Dedifferentiated amniotic fluid mesenchymal stem cell (primary cell): ENCODE results near the gene THSD8.
A peak's percentile ranks its signal among the peaks of the same experiment; 100 is the strongest.

Source experiments
- DNase-seq: peaks from one replicate; pipeline ENCODE4 v3.0.0-alpha.2; 2016; ENCODE audit errors: extremely low spot score

The THSD8 gene

GRCh38 chr19:12779162-12779993 is 22.5 kb upstream of the THSD8 start:
- peak; percentile 53 for DNase-seq

DNA sequence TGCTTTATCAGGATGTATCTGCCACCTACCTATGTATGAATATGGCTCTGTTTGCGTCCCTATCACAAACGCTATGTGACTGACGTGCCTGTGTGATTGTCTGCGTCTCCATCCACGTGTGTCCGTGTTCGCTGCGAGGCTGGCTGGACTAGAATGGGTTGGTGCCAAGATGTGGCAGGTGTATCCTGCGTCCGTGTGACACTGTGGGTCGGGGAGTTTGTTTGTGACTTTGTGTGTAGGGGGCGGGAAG is 19.8 kb upstream of the THSD8 start:
- DNase-seq: no peak

DNA sequence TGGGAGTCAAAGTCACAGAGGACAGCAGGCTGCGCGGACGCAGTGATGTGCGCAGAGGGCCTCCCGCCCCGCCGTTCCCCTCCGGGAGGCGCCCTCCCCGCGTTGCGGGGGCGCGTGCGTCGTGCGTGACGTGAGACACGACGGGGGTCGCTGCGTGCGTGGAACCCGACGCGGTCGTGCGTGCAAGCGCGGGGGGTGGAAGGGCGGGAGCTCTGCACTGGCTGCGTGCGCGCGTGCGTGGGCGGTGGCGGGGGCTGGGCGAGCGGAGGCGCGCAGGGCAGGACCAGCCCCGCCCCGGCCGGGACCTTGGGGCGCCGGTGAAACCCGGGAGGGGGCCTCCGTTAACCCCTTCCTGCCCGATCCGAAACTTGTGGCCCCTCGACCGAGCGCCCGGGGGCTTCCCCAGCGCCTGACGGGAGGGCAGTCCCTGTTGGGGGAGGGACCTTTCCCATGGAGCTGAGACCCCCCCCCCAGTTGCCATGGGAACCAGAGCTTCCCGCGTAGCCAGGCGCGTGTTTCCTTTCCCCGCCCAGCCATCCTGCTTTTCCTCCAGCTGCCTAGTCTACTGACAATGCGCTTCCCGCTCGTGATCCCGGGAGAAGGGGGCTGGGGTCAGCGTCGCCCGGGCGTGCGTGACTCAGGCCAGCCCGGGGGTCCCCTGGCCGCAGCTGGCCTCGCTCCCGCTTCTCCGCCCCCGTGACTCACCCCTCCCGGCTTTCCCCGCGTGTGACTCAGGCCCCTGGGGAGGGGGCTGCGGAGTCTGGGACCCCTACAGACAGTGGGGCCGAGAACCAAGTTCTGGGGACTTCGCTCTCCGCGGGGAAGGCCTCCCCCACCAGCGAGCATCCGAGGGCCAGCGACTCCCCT is 19.2 kb upstream of the THSD8 start:
- peak; percentile 47 for DNase-seq

DNA sequence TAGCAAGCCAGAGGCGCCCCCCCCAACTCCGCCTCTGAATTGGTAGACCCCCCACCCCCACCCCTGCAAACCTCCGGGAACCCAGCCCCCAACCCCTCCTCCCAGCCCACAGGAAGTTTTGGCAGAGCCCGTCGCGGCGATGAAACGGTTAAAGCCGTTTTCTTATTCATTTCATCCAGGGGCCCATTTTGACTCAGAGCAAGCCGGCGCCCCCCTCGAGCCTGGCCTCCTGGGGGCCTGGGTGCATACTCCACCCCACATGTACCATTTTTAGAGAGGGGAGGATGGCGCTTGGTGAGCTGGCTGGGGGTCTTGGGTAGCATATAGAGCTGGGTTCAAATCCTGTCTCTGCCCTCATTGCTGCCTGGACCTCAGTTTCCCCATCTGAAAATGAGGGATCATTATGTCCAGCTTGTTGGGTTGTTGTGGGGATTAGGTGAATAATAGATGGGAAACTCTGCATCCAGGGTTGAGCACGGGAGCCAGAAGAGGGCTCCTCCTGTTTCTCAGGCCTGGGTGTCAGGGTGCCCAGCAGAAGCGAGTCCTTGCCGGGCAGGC is 18.5 kb upstream of the THSD8 start:
- no peak for DNase-seq

DNA sequence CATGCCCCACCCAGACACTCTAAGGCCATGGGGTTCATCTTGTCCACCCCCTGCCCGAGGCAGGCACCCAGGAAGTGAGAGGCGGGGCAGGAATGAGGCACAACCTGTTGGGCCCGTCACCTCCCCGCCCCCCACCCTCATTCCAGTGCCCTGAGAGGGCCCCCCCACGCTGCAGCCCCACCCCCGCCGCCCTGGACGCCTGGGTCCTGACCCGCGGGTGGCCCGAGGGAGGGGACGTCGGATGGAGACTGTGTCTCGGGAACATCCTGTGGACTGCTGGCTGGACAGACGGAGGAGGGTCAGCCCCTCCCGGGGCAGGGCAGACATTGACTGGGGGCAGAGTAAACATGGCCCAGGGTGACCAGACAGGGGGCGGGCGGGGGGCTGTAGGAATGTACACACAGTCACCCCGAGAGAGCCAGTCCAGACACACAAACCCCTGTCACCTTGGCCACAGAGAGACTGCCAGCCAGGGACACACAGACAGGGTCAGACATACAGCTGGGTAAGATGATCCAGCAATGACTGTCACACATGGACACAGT is 17.9 kb upstream of the THSD8 start:
- no peak for DNase-seq

DNA sequence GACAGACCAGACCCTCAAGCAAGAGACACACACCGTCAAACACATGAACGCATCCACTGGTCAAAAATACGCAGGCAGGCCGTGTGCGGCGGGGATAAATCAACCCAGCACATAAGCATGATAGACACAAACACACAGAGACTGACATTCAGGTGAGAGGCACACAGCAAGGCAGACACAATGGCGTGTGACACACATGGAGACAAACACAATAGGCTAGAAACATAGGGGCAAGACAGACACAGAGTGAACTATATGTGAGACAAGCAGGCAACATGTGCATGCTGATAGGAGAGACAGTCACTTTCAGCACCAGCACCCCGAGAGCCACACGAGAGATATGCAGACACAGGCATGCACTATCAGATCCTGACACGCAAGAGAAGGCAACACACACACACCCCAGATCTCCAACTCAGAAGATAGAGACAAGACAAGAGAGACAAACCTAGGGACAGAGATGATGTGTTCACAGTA is 17.4 kb upstream of the THSD8 start:
- no peak for DNase-seq

DNA sequence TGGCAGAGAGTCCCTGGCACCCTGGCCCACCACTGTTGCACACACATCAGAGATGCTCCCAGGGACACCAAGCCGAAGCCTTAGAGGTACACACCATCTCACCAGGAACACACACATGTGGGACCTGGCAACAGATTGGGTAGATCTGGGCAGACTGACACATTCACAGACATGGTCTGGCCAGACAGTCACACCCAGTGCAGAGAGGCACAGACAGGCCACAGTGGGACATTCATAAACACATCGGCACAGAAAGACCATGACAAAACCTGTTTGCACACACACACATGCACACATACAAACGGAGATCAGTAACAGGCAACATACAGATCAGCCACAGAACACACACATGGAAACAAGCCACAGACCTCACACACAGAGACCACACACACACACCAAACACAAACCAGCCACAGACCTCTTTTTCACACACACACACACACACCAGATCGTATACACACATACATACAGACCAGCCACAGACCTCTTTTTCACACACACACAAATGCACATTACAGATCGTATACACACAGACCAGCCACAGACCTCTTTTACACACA is 16.9 kb upstream of the THSD8 start:
- no peak for DNase-seq

DNA sequence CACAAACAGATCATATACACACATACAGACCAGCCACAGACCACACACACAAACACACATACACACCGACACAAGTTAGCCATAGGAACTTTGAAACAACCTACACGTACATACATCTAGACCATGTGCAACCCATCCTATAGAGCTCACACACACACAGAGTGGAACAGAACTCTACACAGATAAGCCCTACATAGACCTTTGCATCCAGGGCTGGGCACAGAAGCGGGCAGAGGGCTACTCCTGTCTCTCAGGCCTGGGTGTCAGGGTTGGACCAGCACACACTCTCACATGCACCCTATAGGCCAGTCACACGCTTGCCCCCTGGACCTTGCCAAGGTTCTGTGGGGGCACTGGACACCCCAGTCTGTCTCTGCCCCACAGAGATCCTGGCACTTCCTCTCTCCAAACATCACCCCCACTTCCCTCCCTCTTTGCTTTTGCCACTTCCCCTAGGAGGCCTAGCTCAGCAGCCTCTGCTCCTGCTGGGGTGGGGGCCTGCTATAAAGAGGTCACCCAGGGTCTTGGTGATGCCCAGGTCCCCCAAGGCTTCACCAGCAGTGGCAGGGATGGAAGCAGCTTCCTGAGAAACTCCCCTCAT is 16.3 kb upstream of the THSD8 start:
- DNase-seq: no peak

- DNase-seq: no peak
Observed at GRCh38 chr19:12786141-12786870, 15.6 kb upstream of the THSD8 start.

GRCh38 chr19:12786952-12787351 is 14.9 kb upstream of the THSD8 start:
- DNase-seq: no peak

DNA sequence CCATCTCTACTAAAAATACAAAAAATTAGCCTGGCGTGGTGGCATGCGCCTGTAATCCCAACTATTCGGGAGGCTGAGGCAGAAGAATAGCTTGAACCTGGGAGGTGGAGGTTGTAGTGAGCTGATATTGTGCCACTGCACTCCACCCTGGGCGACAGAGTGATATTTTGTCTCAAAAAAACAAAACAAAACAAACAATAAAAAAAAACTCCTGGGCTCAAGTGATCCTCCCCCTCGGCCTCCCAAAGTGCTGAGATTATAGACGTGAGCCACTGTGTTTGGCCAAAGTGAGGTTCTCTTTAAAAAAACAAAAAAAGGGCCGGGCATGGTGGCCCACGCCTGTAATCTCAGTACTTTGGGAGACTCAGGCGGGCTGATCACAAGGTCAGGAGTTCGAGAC is 14.4 kb upstream of the THSD8 start:
- no peak for DNase-seq

DNA sequence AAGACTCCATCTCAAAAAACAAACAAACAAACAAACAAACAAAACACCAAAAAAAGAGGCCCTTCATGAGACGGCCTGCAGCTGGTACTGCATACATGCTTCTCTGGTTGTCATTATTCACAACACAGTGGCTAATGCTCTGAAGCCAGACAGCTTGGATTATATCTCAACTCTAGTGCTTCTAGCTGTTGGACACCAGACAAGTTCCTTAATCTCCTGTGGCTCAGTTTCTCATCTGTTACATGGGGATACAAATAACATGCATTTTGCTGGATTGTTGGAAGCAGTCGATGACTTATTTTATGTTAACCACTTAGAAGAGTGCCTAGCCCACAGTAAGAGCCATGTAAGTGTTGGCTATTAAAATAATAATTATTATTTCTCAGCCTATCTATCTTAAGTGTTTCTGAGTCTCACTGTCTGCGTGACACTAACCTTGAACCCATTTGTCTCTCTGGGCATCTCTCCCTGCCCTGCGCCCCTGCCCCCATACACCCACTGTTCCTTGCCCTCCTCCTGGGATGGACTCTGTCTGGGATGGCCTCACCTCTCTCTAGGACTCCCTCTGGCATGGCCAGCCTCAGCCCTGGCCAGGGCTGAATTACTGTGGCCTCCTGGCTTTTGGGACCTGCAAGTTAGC is 13.7 kb upstream of the THSD8 start:
- DNase-seq: no peak

- no peak for DNase-seq
Observed at GRCh38 chr19:12788682-12789097, 13.2 kb upstream of the THSD8 start.

DNA sequence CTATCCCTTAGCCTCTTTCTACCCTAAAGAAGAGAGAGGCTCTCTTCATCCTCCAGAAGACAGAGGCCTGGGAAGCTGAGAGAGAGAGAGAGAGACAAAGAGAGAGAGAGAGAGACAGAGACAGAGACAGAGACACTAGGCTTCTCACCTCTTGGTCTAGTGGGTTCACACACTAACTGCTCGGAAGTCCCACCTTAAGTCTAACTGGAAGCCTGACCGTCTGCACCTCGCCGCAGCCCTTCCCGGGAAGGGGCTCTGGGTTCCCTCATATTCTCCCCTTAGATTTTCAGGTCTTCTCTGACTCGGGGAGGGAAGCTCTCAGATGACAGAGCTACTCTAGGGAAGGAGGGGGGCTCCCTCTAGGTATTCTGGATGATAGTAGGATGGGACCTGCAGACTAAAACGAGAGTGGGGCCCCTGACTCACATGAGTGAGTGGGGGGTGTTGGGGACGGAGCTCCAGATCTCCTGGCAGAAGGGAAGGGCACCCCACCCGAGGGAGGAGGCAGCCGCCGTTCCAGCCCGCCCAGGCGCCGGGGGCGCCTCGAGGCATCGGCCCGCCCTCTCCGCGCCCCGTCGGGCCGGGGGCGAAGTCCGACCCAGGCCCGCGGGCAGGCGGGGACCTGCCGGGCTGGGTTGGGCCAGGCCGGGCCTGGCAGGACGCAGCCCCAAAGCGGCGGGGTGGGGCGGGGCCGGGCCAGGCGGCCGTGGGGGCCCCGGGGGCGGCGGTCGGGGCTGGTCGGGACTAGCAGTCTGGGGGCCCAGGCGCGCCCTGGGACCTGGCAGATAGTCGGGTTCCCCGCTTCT is 12.6 kb upstream of the THSD8 start:
- DNase-seq: no peak

GRCh38 chr19:12789904-12790619 is 11.8 kb upstream of the THSD8 start:
- peak; percentile 88 for DNase-seq

DNA sequence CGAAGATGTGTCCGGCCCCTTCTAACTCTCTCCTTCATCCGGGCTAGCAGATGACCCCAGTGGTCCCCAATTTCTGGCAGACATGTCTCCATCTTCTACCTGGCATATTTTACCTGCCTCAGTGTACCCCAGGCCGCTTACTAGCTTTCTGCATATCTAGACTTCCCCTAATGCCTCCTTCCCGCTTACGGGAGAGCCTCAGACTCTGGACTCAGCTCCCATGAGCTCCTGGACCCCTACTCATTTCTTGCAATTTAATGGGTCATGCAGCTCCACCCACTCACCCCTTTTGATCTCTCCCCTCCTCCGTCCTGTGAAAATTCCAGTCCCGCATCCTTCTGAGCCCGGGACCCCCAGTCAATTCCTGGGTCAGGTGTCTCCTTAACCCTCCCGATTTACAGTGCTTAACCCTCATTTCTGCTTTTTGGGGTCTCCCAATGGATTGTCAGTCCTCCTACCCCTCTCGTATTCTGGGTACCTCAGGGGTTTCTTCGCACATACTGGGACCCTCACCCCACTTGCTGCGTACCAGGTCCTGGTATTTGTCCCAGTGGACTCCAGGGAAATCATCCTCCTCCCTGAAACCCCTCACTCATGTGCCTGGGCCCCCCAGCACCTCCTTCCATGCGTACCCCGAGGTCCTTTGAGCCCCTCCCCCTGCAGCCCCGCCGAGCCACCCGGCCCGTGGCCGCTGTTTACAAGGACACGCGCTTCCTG is 11.1 kb upstream of the THSD8 start:
- no peak for DNase-seq

DNA sequence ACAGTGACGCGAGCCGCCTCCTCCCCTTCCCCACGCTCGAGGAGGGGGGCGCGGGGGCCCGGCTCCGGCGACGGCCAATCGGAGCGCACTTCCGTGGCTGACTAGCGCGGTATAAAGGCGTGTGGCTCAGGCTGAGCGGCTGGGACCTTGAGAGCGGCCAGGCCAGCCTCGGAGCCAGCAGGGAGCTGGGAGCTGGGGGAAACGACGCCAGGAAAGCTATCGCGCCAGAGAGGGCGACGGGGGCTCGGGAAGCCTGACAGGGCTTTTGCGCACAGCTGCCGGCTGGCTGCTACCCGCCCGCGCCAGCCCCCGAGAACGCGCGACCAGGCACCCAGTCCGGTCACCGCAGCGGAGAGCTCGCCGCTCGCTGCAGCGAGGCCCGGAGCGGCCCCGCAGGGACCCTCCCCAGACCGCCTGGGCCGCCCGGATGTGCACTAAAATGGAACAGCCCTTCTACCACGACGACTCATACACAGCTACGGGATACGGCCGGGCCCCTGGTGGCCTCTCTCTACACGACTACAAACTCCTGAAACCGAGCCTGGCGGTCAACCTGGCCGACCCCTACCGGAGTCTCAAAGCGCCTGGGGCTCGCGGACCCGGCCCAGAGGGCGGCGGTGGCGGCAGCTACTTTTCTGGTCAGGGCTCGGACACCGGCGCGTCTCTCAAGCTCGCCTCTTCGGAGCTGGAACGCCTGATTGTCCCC is 10.4 kb upstream of the THSD8 start, which contains the start of gene JUNB:
Gene JUNB (plus strand): TSS at position 142 of the 706 bp plus-strand sequence. CDS start 286 bp downstream, at position 428.
- DNase-seq: peak; percentile 95
